ENCODE data around the gene TERT.
"Not testable (repeated sequence)": the region's sequence is repeated elsewhere in the genome, so short reads cannot be mapped to it uniquely, and the experiment has no call there.

The TERT gene

GRCh38 chr5:1294835-1295649, at the start of gene TERT:
Gene TERT, minus strand, starts transcription at chr5:1295068. Its CDS starts 79 bp downstream, at chr5:1294989.
- no peak for DNase-seq

- DNase-seq = no peak
Measured at GRCh38 chr5:1343931-1344901, 49.3 kb upstream of the TERT start.

GRCh38 chr5:1343315-1343751, 48.5 kb upstream of the TERT start:
- no peak for DNase-seq

GRCh38 chr5:1342711-1343110, 47.8 kb upstream of the TERT start:
- not testable (repeated sequence) for DNase-seq

- DNase-seq = no peak
Measured at GRCh38 chr5:1342268-1342667, 47.4 kb upstream of the TERT start.

GRCh38 chr5:1341863-1342262, 47.0 kb upstream of the TERT start:
- DNase-seq = no peak

- not testable (repeated sequence) for DNase-seq
Measured at GRCh38 chr5:1339818-1340210, 44.9 kb upstream of the TERT start.

- not testable (repeated sequence) for DNase-seq
Measured at GRCh38 chr5:1339139-1339817, 44.4 kb upstream of the TERT start.

GRCh38 chr5:1338506-1339070, 43.7 kb upstream of the TERT start:
- DNase-seq = no peak

GRCh38 chr5:1338196-1338490, 43.3 kb upstream of the TERT start:
- no peak for DNase-seq

GRCh38 chr5:1337489-1338195, 42.8 kb upstream of the TERT start:
- DNase-seq = no peak

GRCh38 chr5:1336749-1337488, 42.1 kb upstream of the TERT start:
- DNase-seq = no peak

- no peak for DNase-seq
Measured at GRCh38 chr5:1336106-1336561, 41.3 kb upstream of the TERT start.

- DNase-seq = no peak
Measured at GRCh38 chr5:1335540-1336095, 40.8 kb upstream of the TERT start.

GRCh38 chr5:1334831-1335539, 40.1 kb upstream of the TERT start:
- DNase-seq = no peak

- DNase-seq = no peak
Measured at GRCh38 chr5:1333986-1334385, 39.1 kb upstream of the TERT start.

- DNase-seq = not testable (repeated sequence)
Measured at GRCh38 chr5:1333286-1333685, 38.4 kb upstream of the TERT start.

- DNase-seq = no peak
Measured at GRCh38 chr5:1332461-1333001, 37.7 kb upstream of the TERT start.

- no peak for DNase-seq
Measured at GRCh38 chr5:1331861-1332405, 37.1 kb upstream of the TERT start.

Measured in NCI-H446 (cell line).